ENCODE results near the gene CCL4L2. TPM values are rescaled to one million over a fixed set of nuclear protein-coding genes. Genes with fewer than 3 reads are reported as not detected.

Gene CCL4L2
- not detected in 5 replicates for total RNA-seq (2022; extraction: Qiagen RNA extraction; ENCODE audit: low read depth)

DNA sequence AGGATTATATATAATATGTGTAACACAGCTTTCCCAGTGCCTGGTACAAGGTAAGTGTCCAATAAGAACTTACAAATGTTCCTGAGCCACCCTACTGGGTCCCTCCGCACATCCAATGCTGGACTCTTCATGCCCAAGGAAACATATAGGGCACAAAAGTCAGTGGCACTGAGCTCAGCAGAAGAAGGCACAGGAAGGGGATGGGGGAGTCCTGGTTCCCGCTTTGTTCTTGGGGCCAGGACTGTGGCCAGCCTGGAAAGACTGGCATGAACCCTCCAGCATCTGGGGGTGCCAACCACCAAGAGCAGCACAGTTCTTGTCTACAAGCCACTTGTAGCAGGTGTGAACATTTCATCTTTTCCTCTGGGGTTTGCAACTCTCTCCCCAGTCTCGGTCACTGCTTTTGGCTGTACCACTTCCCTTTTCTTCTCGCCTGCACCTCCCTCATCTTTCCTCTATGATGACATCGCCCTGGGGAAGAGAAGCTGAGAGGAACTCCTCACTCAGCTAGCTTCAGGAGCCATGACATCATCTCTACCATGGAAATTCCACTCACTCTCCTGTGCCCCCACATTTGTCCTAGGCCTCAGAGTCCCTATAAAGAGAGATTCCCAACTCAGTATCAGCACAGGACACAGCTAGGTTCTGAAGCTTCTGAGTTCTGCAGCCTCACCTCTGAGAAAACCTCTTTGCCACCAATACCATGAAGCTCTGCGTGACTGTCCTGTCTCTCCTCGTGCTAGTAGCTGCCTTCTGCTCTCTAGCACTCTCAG lies at the start of gene CCL4L2:
Gene CCL4L2 (plus strand): TSS at position 625 of the 773 bp plus-strand sequence.

DNA sequence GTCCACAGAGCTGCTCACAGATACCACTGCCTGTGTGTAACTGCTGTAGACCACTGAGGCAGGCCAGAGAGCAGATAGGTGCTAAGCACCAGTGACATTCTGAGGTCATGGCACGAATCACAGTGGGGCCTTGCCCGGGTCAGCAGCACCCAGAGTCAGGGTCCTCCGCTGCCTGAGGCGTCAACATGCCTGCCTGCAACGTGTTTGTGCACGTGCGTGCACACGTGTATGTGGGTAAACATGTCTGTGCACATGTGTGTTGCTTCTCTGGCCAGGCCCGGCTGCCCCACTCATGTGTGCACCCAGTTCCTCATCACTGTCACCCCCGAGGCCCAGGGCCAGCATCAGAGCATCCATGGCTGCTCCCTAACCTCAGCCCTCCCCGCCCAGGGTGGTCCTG lies 34.3 kb upstream of the CCL4L2 start, which contains the start of gene TBC1D3B:
Gene TBC1D3B (minus strand): TSS at position 101 of the 400 bp plus-strand sequence. CDS start 1,586 bp downstream, outside the sequence.

Other genes starting within 250 kb of the CCL4L2 start
- not detected in 5 replicates for gene CCL16, start 229.6 kb upstream of the CCL4L2 start, total RNA-seq (2022; extraction: Qiagen RNA extraction; ENCODE audit: low read depth)
- gene CCL14, start 224.3 kb upstream of the CCL4L2 start, total RNA-seq (2022; extraction: Qiagen RNA extraction; ENCODE audit: low read depth), result not detected in 5 replicates
- gene CCL15, start 209.5 kb upstream of the CCL4L2 start, total RNA-seq (2022; extraction: Qiagen RNA extraction; ENCODE audit: low read depth), result 0.09 TPM in 1 of 5 replicates, not detected in the others
- not detected in 5 replicates for gene CCL23, start 193.1 kb upstream of the CCL4L2 start, total RNA-seq (2022; extraction: Qiagen RNA extraction; ENCODE audit: low read depth)
- gene CCL18, start 146.8 kb upstream of the CCL4L2 start, total RNA-seq (2022; extraction: Qiagen RNA extraction; ENCODE audit: low read depth), result not detected in 5 replicates
- gene CCL3, start 120.9 kb upstream of the CCL4L2 start, total RNA-seq (2022; extraction: Qiagen RNA extraction; ENCODE audit: low read depth), result not detected in 5 replicates
- gene CCL4, start 107.2 kb upstream of the CCL4L2 start, total RNA-seq (2022; extraction: Qiagen RNA extraction; ENCODE audit: low read depth), result not detected in 5 replicates
- gene TBC1D3B, start 34.4 kb upstream of the CCL4L2 start, total RNA-seq (2022; extraction: Qiagen RNA extraction; ENCODE audit: low read depth), result 2.1 to 3.7 TPM (median 3.4 TPM) in 5 replicates
- not detected in 5 replicates for gene CCL3L1, start 14.3 kb upstream of the CCL4L2 start, total RNA-seq (2022; extraction: Qiagen RNA extraction; ENCODE audit: low read depth)
- 0.19 to 0.46 TPM (median 0.29 TPM) in 5 replicates for gene TBC1D3I, start 53.5 kb downstream of the CCL4L2 start, total RNA-seq (2022; extraction: Qiagen RNA extraction; ENCODE audit: low read depth)
- gene TBC1D3G, start 112.8 kb downstream of the CCL4L2 start, total RNA-seq (2022; extraction: Qiagen RNA extraction; ENCODE audit: low read depth), result not detected in 5 replicates
- gene TBC1D3H, start 177.4 kb downstream of the CCL4L2 start, total RNA-seq (2022; extraction: Qiagen RNA extraction; ENCODE audit: low read depth), result not detected in 5 replicates